OCI-LY3 (cell line): Measurements from ENCODE around the gene RRP1.

ENCODE experiments used
- H2AFZ ChIP-seq: fragments of 200-600, 300-600 bp; shearing (Covaris generic); 2 replicates; pipeline ENCODE4 v1.6.0; 2014; ENCODE audit warnings: antibody characterized with exemption, low read depth, low read length
- H3K27ac ChIP-seq: fragments of 200-600, 300-600 bp; sonication (generic); 2 replicates; pipeline ENCODE4 v1.5.1; 2014; ENCODE audit warnings: mild to moderate bottlenecking, low read length, moderate library complexity, mixed read lengths
- H3K27me3 ChIP-seq: fragments of 200-600, 300-600 bp; sonication (generic); 2 replicates; pipeline ENCODE4 v1.6.1; 2014; ENCODE audit warnings: low read depth, low read length, mixed read lengths
- H3K36me3 ChIP-seq: fragments of 200-600, 300-600 bp; sonication (generic); replicated peaks from 2 replicates; pipeline ENCODE3; 2014; ENCODE audit warnings: low read depth, low read length, mixed read lengths
- H3K4me1 ChIP-seq: fragments of 300-600, 200-600 bp; sonication (generic); 2 replicates; pipeline ENCODE4 v1.6.1; 2014; ENCODE audit warnings: low read length, mixed read lengths
- H3K4me2 ChIP-seq: fragments of 200-600, 300-600 bp; sonication (generic); 2 replicates; pipeline ENCODE4 v1.6.1; 2014; ENCODE audit warnings: low read length, mixed read lengths
- H3K4me3 ChIP-seq: fragments of 300-600, 200-600 bp; sonication (generic); 2 replicates; pipeline ENCODE4 v1.5.1; 2014; ENCODE audit warnings: antibody characterized with exemption, mild to moderate bottlenecking, low read length, moderate library complexity
- H3K79me2 ChIP-seq: fragments of 300-600, 200-600 bp; shearing (Covaris generic); 2 replicates; pipeline ENCODE4 v1.6.1; 2014; ENCODE audit warnings: mild to moderate bottlenecking, low read length, mixed read lengths
- H3K9ac ChIP-seq: fragments of 300-600, 200-600 bp; shearing (Covaris generic); 2 replicates; pipeline ENCODE4 v1.6.0; 2014; ENCODE audit warnings: mild to moderate bottlenecking, low read length, moderate library complexity
- H3K9me3 ChIP-seq: fragments of 200-600, 300-600 bp; shearing (Covaris generic); 2 replicates; pipeline ENCODE4 v1.6.1; 2014; ENCODE audit warnings: low read length, mixed read lengths; ENCODE audit not compliant: insufficient read depth
- H4K20me1 ChIP-seq: fragments of 200-600, 300-600 bp; sonication (generic); 2 replicates; pipeline ENCODE4 v1.6.1; 2016; ENCODE audit warnings: low read length, mixed read lengths; ENCODE audit not compliant: insufficient read depth
- CTCF ChIP-seq: fragments of 200-600, 300-600 bp; sonication (generic); IDR thresholded peaks from 2 replicates; pipeline ENCODE4 v1.5.1; 2014; ENCODE audit warnings: antibody characterized with exemption, low read length, low read depth
- EZH2phosphoT487 ChIP-seq: fragments of 200-600 bp; shearing (Covaris generic); IDR thresholded peaks from 2 replicates; pipeline ENCODE4 v1.6.1; 2018; ENCODE audit warnings: antibody characterized with exemption, mixed run types, low read depth

The RRP1 gene

DNA sequence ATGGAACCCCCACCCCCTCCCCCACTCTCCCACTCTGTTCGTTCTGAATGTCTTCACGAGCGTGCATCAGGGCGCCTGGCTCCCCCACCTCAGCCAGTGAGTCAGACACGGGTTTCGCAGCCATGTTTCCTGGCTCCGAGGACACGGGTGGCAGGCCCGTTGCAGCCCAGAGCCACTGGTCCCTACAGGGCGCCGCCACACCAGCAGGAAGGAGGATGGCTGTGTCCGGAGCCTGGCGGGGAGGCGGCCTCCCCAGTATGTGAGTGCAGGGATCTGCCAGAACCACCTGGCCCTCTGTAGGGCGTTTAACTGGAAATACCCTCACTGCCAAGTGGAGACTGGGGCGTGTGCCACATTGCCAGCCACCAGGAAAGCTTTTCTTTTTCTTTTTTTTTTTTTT, 31.8 kb upstream of the RRP1 start:
- no peak overlapping the region for H3K27ac ChIP-seq

DNA sequence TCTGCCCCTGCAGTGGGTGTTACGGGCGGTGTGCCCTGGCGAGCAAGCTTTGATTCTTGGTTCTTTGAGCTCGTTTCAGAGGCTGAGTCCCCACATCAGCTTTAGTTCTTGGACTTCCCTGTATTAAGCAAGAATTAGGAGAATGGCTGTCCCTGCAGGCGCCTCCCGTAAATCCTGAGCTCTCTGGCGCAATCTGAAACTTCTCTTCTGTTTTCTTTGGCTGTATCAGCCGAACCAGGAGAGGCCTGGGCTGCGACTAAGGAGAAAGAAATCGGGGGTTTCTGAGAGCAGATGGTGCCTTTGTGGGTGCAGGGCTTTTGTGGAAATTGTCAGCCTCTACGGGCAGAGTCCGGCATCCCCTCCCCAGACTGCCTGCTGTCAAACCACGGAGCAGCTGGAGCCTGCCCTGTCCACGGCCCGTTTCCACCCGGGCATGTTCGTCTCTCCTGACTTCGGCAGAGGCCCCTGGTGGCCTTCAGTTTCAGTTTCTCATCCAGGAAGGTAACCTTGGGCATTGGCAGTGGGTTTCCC, 31.2 kb upstream of the RRP1 start:
- no peak overlapping the region for H3K27ac ChIP-seq

More for the DNA sequence above, 31.8 kb upstream of the RRP1 start:
- Histone ChIP-seq H4K20me1 (no peaks in the 10 kb centered on the region), H3K36me3 (peaks cover 9% of the 10 kb centered on the region), H3K4me1 (no peaks in the 10 kb centered on the region), H3K27me3 (no peaks in the 10 kb centered on the region), H3K9ac (no peak overlapping the region), H3K4me2 (no peak overlapping the region), H2AFZ (no peak overlapping the region), H3K4me3 (no peak overlapping the region), H3K9me3 (no peaks in the 10 kb centered on the region), H3K79me2 (no peaks in the 10 kb centered on the region)
- TF ChIP-seq CTCF (no peak), EZH2phosphoT487 (no peak)

GRCh38 chr21:43758811-43759210, 30.6 kb upstream of the RRP1 start:
- Histone ChIP-seq H3K9me3 (no peaks in the 10 kb centered on the region), H3K27me3 (no peaks in the 10 kb centered on the region), H3K36me3 (peaks cover 4% of the 10 kb centered on the region), H3K4me1 (no peaks in the 10 kb centered on the region), H3K4me2 (no peak overlapping the region), H3K9ac (no peak overlapping the region), H3K4me3 (no peak overlapping the region), H4K20me1 (no peaks in the 10 kb centered on the region), H2AFZ (no peak overlapping the region), H3K79me2 (no peaks in the 10 kb centered on the region), H3K27ac (no peak overlapping the region)
- no peak for TF ChIP-seq EZH2phosphoT487

More for the DNA sequence above, 31.2 kb upstream of the RRP1 start:
- Histone ChIP-seq H2AFZ (no peak overlapping the region), H3K36me3 (peaks cover 5% of the 10 kb centered on the region), H3K79me2 (no peaks in the 10 kb centered on the region), H3K27me3 (no peaks in the 10 kb centered on the region), H3K4me3 (no peak overlapping the region), H4K20me1 (no peaks in the 10 kb centered on the region), H3K9ac (no peak overlapping the region), H3K4me1 (no peaks in the 10 kb centered on the region), H3K9me3 (no peaks in the 10 kb centered on the region), H3K4me2 (no peak overlapping the region)
- TF ChIP-seq CTCF (no peak), EZH2phosphoT487 (no peak)

GRCh38 chr21:43759651-43760050, 29.7 kb upstream of the RRP1 start:
- Histone ChIP-seq H3K27ac (no peak overlapping the region), H3K4me3 (no peak overlapping the region), H3K9ac (no peak overlapping the region), H4K20me1 (no peaks in the 10 kb centered on the region), H3K79me2 (no peaks in the 10 kb centered on the region), H3K4me2 (no peak overlapping the region), H3K4me1 (no peaks in the 10 kb centered on the region), H3K36me3 (peaks cover under 1% of the 10 kb centered on the region), H2AFZ (no peak overlapping the region), H3K9me3 (no peaks in the 10 kb centered on the region), H3K27me3 (no peaks in the 10 kb centered on the region)
- TF ChIP-seq EZH2phosphoT487 = no peak
- TF ChIP-seq CTCF = no peak
